Stimulated activated CD8-positive, alpha-beta memory T cell treated with anti-CD3 and anti-CD28 coated beads, Interleukin-7, amount 100 ng/mL, for 24 hours (primary cell): Measurements from ENCODE around the gene FAM168B.
"Not testable (repeated sequence)": the region's sequence is repeated elsewhere in the genome, so short reads cannot be mapped to it uniquely, and the experiment has no call there.

Source experiments
- DNase-seq: peaks from one replicate; pipeline ENCODE4 v3.0.0-alpha.2; 2020; ENCODE audit warnings: low read depth

The FAM168B gene

GRCh38 chr2:131094463-131095281, 1.4 kb upstream of the FAM168B start:
- DNase-seq = no peak

- DNase-seq = no peak
These were observed 619 bp upstream of the FAM168B start for GRCh38 chr2:131093696-131094462.

GRCh38 chr2:131092458-131093005, 728 bp downstream of the FAM168B start:
- no peak for DNase-seq

- no peak for DNase-seq
These were observed 7.6 kb downstream of the FAM168B start for GRCh38 chr2:131085646-131086045.

- no peak for DNase-seq
These were observed 12.1 kb downstream of the FAM168B start for GRCh38 chr2:131081190-131081589.

- DNase-seq = not testable (repeated sequence)
These were observed 13.3 kb downstream of the FAM168B start for GRCh38 chr2:131079931-131080330.

- no peak for DNase-seq
These were observed 15.3 kb downstream of the FAM168B start for GRCh38 chr2:131077966-131078365.

- DNase-seq = no peak
These were observed 15.9 kb downstream of the FAM168B start for GRCh38 chr2:131077182-131077846.

- DNase-seq = no peak
These were observed 16.6 kb downstream of the FAM168B start for GRCh38 chr2:131076707-131077106.

- not testable (repeated sequence) for DNase-seq
These were observed 17.7 kb downstream of the FAM168B start for GRCh38 chr2:131075578-131075977.

- DNase-seq = not testable (repeated sequence)
These were observed 25.1 kb downstream of the FAM168B start for GRCh38 chr2:131068172-131068571.

- DNase-seq = no peak
These were observed 25.7 kb downstream of the FAM168B start for GRCh38 chr2:131067465-131068125.

GRCh38 chr2:131064589-131065512, 28.4 kb downstream of the FAM168B start:
- no peak for DNase-seq

- no peak for DNase-seq
These were observed 29.6 kb downstream of the FAM168B start for GRCh38 chr2:131063501-131064283.

GRCh38 chr2:131058920-131059319, 34.3 kb downstream of the FAM168B start:
- no peak for DNase-seq

- DNase-seq = no peak
These were observed 34.9 kb downstream of the FAM168B start for GRCh38 chr2:131058214-131058843.

GRCh38 chr2:131056932-131057287, 36.4 kb downstream of the FAM168B start:
- no peak for DNase-seq

GRCh38 chr2:131056204-131056931, 36.9 kb downstream of the FAM168B start:
- DNase-seq = no peak
